ENCODE data around the gene HOXA5.

- TF ChIP-seq MAX (IDR thresholded peaks at IDR 0.05; ENCODE audit: insufficient read depth, insufficient read length) (no peak), CTCF (IDR thresholded peaks at IDR 0.05; ENCODE audit: extremely low read depth in 1 of 2, insufficient read depth in 1 of 2, low read depth in 1 of 2, low read length in 2 of 2) (no peak), JUN (IDR thresholded peaks at IDR 0.05; ENCODE audit: borderline replicate concordance, insufficient read depth, insufficient read length, low read depth) (no peak), POLR2A (IDR thresholded peaks at IDR 0.05; ENCODE audit: low read depth, low read length) (no peak), POLR2AphosphoS5 (IDR thresholded peaks at IDR 0.05; ENCODE audit: insufficient read depth, low read depth, low read length) (no peak), FOS (IDR thresholded peaks at IDR 0.05; ENCODE audit: borderline replicate concordance, insufficient read depth, low read length) (no peak), EZH2 (IDR thresholded peaks at IDR 0.05; ENCODE audit: borderline replicate concordance, low read depth, low read length, severe bottlenecking) (no peak)
These were observed 9.4 kb upstream of the HOXA5 start for GRCh38 chr7:27152816-27153442.
